Activated CD4-positive, CD25-positive, alpha-beta regulatory T cell treated with anti-CD3 and anti-CD28 coated beads, Interleukin-2, amount 50 U/mL, for 72 hours (primary cell): ENCODE results near the gene SEC24D.
"Not testable (repeated sequence)": the region's sequence is repeated elsewhere in the genome, so short reads cannot be mapped to it uniquely, and the experiment has no call there.

Experiments used
- DNase-seq: peaks from one replicate; pipeline ENCODE4 v3.0.0; 2021

SEC24D gene, protein sequence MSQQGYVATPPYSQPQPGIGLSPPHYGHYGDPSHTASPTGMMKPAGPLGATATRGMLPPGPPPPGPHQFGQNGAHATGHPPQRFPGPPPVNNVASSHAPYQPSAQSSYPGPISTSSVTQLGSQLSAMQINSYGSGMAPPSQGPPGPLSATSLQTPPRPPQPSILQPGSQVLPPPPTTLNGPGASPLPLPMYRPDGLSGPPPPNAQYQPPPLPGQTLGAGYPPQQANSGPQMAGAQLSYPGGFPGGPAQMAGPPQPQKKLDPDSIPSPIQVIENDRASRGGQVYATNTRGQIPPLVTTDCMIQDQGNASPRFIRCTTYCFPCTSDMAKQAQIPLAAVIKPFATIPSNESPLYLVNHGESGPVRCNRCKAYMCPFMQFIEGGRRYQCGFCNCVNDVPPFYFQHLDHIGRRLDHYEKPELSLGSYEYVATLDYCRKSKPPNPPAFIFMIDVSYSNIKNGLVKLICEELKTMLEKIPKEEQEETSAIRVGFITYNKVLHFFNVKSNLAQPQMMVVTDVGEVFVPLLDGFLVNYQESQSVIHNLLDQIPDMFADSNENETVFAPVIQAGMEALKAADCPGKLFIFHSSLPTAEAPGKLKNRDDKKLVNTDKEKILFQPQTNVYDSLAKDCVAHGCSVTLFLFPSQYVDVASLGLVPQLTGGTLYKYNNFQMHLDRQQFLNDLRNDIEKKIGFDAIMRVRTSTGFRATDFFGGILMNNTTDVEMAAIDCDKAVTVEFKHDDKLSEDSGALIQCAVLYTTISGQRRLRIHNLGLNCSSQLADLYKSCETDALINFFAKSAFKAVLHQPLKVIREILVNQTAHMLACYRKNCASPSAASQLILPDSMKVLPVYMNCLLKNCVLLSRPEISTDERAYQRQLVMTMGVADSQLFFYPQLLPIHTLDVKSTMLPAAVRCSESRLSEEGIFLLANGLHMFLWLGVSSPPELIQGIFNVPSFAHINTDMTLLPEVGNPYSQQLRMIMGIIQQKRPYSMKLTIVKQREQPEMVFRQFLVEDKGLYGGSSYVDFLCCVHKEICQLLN

DNA sequence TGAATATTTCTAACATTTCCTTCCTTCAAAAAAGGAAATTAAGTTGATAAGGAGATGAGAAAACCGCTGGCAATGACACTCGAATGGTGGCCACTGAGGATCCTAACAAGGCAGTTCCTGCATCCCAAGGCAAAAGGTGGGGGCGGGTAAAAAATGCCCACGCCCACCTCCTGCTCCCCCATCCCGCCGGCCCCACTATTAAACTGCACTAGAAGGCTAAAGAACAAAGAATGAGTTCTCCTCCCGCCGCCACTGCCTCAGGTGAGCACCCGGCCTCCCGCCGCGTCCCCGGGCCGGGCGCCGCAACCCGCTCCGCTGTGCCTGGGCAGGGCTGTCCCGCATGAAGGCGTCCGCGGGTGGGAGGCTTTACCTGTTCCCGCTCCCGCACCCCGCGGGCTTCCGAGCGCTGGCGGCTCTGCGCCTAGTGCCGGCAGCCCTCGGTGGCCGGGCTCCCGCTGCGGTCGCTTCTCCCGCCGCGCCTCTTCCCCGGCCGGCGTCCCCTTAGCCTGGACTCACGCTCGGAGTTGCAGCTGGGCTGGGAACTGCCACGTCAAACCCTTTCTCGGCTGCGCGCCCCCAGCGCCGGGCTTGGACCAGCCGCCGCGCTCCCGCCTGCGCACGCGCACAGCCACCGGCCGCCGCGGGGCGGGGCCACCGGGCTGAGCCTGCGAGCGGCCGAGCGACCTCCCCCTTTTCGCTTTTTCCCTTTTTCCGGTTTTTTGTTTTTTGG is at the start of gene SEC24D:
SEC24D (minus strand) TSS at position 556 of the 730 bp plus-strand sequence. CDS start 2,430 bp downstream, outside the sequence.
- peak; percentile 88 for DNase-seq

- DNase-seq = no peak
Measured at GRCh38 chr4:118884716-118885115, 48.8 kb upstream of the SEC24D start.

DNA sequence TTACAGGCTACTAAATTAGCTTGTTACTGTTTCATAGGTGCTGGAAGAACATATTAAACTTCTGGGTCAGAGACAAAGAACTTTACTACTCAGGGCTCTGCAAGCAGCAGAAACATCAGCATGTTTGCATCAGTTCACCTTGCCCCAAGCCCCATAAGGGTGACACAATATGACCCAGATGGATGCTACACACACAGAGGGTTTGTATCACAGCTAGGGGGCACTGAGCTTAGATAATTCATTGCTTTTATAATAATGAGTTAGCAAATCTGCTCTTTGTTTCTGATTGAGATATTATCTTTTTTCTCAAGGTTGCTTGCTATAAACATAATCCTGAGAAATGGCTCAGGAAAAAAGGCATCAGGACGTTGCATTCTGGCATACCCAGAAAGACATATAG is 47.9 kb upstream of the SEC24D start:
- DNase-seq = no peak

- DNase-seq = no peak
Measured at GRCh38 chr4:118881512-118882146, 45.7 kb upstream of the SEC24D start.

DNA sequence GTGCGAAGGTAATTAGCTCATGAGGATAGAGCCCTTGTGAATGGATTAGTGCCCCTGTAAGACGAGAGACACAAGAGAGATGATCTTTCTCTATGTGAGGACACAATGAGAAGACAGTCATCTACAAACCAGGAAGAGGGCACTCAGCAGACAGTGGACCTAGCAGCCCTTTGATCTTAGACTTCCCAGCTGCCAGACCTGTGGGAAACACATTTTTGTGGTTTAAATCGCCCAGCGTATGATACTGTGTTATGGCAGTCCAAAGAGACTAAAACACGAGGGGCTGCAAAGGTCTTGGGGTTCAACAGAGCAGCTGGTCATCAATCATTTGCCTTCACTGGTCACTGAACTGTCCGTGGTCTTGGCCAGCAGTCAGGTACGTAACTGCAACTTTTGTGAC is 43.5 kb upstream of the SEC24D start:
- DNase-seq = no peak

GRCh38 chr4:118878507-118878906 is 42.6 kb upstream of the SEC24D start:
- DNase-seq = not testable (repeated sequence)

DNA sequence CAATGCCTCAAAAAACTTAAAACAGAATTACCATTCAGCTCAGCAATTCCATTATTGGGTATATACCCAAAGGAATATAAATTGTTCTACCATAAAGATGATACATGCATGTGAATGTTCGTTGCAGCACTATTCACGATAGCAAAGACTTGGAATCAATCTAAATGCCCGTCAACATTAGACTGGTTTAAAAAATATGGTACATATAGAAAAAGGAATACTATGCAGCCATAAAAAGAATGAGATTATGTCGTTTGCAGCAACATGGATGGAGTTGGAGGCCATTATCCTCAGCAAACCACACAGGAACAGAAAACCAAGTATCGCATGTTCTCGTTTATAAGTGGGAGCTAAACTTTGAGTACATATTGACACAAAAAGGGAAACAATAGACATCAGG is 41.9 kb upstream of the SEC24D start:
- no peak for DNase-seq

DNA sequence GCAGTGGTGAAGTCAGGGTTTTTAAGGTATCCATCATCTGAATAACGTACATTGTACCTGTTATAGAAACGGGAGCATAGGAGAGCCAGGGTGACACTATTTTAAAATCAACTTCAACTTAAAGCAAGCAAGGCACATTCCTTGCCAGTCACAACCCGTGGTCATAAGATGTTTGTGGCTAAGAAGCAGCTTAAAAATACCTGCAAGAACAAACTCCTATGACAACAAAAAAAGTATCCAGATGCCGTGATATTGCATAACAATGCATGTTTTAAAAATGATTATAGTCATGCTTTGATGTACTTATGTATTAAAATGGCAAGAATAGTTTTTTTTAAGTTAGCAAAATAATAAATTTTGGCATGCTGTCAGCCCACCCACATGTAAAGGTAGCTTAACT is 36.3 kb upstream of the SEC24D start:
- DNase-seq = no peak

DNA sequence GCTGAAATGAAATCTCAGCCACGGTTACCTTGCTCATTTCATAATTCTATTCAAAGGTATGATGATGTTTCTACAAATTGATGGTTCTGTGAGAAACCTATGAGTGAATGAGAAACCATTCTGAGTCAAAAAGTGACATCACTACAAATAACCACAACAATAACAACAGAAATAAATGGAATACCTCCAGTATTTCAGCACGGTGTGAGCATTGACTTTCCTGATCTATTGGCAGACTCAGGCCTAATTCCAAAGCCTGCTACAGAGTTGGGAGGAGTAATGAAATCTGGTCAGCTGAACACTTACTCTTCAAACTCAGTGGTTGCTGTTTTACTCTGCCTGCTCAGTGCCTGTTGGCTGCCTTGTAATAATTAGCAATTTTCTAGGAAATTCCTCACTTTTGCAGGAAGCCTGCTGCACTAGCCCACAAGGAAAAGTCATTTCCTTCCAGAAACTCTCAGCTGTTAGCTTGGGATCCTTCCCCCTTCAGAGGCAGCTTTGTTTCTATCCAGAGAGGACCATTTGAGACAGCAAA is 33.9 kb upstream of the SEC24D start:
- DNase-seq = no peak

- DNase-seq = no peak
Measured at GRCh38 chr4:118867311-118868067, 31.6 kb upstream of the SEC24D start.

DNA sequence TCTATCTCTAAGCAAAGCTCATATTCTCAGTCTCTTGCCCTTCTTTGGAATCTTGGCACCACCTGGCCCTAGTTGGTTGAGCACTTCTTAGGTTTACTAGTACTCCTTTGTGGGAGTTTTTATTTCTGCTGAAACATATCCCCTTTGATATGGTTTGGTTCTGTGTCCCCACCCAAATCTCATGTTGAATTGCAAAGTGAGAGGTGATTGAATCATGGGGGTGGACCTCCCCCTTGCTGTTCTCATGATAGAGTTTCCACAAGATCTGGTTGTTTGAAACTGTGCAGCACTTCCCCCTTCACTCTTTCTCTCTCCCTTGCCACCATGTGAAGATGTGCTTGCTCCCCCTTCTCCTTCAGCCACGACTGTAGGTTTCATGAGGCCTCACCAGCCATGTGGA is 30.5 kb upstream of the SEC24D start:
- no peak for DNase-seq

DNA sequence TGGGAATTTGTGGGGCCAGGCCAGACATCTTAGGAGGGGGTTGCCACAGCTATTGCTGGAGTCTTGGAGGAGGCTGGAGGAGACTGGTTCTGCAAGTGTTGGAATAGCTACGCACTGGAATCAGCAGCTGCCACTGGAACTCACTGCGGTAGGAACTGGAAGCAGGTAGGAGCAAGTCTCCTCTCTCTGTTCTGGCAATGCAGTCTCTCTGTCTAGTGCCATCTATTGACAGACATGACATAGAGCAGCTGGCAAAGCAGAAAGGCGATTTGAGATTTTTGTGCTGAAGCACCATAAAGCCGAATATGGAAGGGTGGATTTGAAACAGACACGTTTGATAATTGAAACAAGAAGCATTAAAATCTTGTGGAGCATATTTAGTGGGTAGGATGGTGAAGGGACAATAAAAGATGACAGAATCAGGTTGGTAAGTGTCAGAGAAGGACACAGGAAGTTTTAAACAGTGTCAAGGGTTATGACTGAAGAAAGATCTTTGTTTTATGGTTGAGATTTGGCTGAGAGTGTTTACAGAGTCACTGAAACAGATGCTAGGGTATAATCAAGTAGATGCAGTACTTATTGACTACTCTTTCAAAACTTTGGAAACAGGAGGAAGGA is 29.3 kb upstream of the SEC24D start:
- DNase-seq = no peak

DNA sequence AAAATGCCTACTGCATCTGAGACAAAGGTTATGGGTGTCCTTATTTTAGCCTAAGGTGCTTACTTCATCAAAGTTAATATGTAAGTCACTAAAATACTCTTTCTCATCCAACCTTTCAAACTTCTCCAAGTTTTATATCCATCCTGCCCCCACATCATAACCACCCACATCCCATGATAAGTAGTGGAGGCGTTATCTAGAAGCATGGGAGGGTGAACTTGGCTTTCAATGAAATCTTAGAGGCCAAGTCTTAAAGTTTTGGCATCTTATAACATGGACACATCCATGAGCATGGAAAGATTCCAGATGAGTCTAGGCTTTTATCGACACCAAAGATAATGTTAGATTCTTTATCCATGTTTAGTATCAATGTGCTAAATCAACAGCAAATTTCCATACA is 22.9 kb upstream of the SEC24D start:
- DNase-seq = no peak

DNA sequence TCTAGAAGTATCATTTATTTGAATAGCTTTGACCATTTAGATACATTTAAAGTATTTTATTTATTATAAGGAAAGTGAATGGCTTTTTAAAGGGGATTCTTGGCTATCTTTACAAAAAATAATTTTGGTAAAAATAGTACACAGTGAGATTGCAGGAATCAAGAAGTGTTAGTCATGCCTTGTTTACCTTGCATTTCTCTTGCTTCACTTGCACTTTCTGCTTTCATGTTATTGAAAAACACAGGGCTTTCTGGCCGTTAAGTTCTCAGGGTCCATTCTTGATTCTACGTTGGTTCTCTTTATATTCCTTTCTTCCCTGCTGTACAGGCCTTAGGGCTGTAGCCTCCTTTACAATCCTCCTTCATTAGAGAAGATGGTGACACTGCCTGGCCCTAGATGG is 21.8 kb upstream of the SEC24D start:
- DNase-seq = no peak

DNA sequence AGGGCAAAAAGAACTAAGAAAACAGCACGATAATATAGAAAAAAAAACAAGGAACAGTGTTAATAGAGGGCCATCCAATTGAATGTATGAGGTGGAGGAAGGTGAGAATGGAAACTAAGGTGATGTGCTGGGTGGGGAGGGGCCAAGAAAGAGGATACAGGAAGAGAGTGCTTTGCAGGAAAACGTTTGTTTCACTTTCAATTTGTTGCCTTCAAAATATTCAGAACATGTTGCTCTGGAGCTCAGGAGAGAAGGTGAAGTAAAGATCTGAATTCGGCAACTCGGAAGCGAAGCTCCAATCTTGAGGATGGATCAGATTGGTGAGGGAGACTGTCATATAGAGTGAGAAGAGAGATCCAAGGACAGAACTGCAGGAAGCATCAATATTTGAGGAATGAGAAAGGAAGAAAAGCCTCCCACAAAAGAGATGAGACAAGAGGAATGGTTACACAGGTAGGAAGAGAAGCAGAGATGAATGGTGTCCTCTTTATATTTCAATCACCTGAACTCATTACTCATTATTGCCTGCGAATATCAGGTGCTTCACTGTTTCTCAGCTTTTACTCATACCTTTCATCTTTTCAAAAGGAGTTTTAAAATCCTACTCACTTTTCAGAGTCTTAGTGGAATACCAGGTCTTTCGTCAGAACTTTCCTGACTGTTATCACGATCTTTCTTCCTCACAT is 14.7 kb upstream of the SEC24D start:
- DNase-seq = no peak

DNA sequence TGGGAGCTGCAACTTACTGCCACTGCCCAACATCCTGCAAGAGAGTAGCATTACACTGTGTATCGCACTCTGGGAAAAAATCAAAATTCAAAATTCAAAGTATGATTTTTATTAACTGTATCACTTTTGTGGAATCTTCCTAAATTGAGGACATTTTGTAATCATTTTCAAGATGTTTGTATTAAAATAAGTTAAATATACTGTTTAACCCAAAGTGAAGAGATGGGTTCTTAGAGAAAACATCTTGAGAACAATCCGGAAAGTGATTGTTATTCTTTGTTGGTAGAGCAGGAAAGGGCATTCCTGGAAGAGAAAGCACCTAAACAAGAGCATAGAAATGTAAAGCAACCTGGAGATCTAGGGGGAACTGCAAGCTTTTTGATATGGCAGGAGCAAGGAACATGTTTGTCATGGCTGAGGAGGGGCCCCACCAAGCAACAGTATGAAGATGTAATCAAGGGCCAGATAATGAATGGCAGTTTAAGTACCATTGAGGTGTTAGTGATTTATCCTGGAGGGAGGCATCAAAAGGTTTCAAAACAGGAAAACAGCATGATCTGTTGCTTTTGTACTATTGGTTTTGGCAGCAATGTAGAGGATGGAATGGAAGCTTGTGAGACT is 14.1 kb upstream of the SEC24D start:
- no peak for DNase-seq

DNA sequence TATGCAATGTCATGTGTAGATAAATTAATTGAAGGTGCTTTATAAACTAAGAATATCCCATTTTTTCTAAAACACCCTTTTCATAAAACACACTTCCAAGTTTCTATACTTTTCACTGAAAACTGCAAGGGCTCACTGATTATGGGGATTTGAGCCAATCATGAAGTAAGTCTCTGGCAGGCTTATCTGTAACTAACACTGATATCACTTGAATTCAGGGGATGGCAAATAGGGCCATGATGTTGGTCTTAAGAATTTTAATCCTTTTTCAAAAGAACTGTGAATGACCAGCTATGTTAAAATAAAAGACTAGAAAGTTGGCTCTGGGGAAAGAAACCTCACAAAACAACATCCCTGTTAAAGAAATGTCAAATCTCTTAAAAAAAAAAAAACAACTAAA is 13.0 kb upstream of the SEC24D start:
- DNase-seq = no peak

DNA sequence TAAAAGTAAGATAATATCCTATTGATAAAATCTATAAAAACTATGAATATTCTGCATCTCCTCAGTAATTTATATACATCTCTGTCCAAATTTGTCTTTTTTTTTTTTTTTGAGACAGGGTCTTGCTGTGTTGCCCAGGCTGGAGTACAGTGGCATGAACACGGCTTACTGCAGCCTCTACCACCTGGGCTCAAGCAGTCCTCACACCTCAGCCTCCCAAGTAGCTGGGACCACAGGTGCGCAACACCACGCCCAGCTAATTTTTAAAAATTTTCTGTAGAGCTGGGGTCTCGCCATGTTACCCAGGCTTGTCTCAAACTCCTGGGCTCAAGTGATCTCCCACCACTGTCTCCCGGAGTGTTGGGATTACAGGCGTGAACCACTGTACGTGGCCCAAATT is 12.3 kb upstream of the SEC24D start:
- DNase-seq = no peak

GRCh38 chr4:118846979-118847378 is 11.1 kb upstream of the SEC24D start:
- DNase-seq = no peak

GRCh38 chr4:118845552-118846050 is 9.7 kb upstream of the SEC24D start:
- no peak for DNase-seq
